Activated T-helper 17 cell treated with anti-CD3 and anti-CD28 coated beads, Interleukin-2, amount 50 U/mL, for 72 hours (primary cell): ENCODE measurements around the gene FRMD4B. TPM values are rescaled to one million over a fixed set of nuclear protein-coding genes. Genes with fewer than 3 reads are reported as not detected.
"Not testable (repeated sequence)": the region's sequence is repeated elsewhere in the genome, so short reads cannot be mapped to it uniquely, and the experiment has no call there.

Source experiments
- ATAC-seq: fragments of 150-1000 bp; cut with Tn5 transposase; replicated peaks from 2 replicates; pipeline ENCODE4 v1.10.0; 2021; ENCODE audit warnings: mild to moderate bottlenecking, moderate library complexity
- H3K27ac Mint-ChIP-seq: one replicate; pipeline ENCODE4 v1.8.0; 2022; ENCODE audit warnings: mixed read lengths
- H3K27me3 Mint-ChIP-seq: one replicate; pipeline ENCODE4 v1.8.0; 2022; ENCODE audit warnings: mixed read lengths
- H3K36me3 Mint-ChIP-seq: one replicate; pipeline ENCODE4 v1.8.0; 2022; ENCODE audit warnings: low read depth, mild to moderate bottlenecking, mixed read lengths
- H3K4me1 Mint-ChIP-seq: one replicate; pipeline ENCODE4 v1.8.0; 2022; ENCODE audit warnings: mixed read lengths
- H3K4me3 Mint-ChIP-seq: one replicate; pipeline ENCODE4 v1.8.0; 2022; ENCODE audit warnings: mild to moderate bottlenecking, mixed read lengths
- H3K9me3 Mint-ChIP-seq: one replicate; pipeline ENCODE4 v1.8.0; 2022; ENCODE audit warnings: mixed read lengths
- total RNA-seq, 2 donors: library from RNA; stranded (reverse); gene quantifications; one replicate each; pipeline ENCODE4 v1.2.3, GENCODE V29; 2022

Gene FRMD4B
- total RNA-seq, 2 donors from 2014 or later = 16.6 to 49.0 TPM

DNA sequence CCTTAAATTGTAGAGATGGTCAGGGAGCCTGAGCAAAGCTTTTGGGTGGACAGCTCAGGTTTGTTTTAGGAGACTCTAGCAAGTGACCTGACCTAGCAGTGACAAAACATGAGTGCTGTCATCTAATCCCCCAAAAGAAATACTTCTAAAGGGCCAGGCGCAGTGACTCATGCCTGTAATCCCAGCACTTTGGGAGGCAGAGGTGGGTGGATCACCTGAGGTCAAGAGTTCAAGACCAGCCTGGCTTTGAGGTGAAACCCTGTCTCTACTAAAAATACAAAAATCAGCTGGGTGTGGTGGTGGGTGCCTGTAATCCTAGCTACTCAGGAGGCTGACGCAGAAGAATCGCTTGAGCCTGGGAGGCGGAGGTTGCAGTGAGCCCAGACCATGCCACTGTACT, 150.7 kb downstream of the FRMD4B start:
- not testable (repeated sequence) for H3K4me1 Mint-ChIP-seq, H3K27ac Mint-ChIP-seq, ATAC-seq, H3K4me3 Mint-ChIP-seq, H3K36me3 Mint-ChIP-seq, H3K9me3 Mint-ChIP-seq, H3K27me3 Mint-ChIP-seq

GRCh38 chr3:69232482-69232881, 153.4 kb downstream of the FRMD4B start:
- ATAC-seq = no peak
- Mint-ChIP-seq H3K4me1 (no peaks in the 10 kb centered on the region), H3K4me3 (no peak overlapping the region), H3K27me3 (no peaks in the 10 kb centered on the region), H3K27ac (no peak overlapping the region), H3K9me3 (no peaks in the 10 kb centered on the region), H3K36me3 (no peaks in the 10 kb centered on the region)

DNA sequence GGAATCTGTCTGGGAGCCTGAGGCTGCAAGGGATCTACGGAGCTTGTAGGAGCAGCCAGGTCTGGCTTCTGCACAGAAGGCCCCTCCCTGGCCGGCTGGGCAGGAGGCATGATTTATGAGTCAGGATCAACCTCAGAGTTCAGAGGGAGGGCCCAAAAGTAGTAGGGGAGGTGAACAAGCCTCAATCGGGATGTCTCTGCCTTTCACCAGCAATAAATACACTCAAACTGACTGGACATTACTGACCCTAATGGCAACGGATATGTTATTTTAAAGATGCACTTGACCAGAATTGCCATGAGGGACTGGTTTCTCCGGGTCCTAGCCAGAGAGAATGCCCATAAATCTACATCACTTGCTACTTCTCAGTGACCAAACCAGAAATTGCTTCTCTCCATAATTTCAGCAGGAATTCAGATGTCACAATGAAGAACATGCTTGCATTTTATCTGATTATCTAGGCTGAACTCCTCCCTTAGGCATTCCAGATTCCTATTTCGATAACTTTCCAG, 153.9 kb downstream of the FRMD4B start:
- Mint-ChIP-seq H3K27me3 (no peaks in the 10 kb centered on the region), H3K4me3 (no peak overlapping the region), H3K27ac (no peak overlapping the region), H3K36me3 (no peaks in the 10 kb centered on the region), H3K9me3 (no peaks in the 10 kb centered on the region), H3K4me1 (no peaks in the 10 kb centered on the region)
- ATAC-seq = no peak

GRCh38 chr3:69226071-69226470, 159.8 kb downstream of the FRMD4B start:
- no peaks in the 10 kb centered on the region for H3K27me3 Mint-ChIP-seq
- H3K27ac Mint-ChIP-seq = no peak overlapping the region
- no peaks in the 10 kb centered on the region for H3K4me1 Mint-ChIP-seq
- no peak overlapping the region for H3K4me3 Mint-ChIP-seq
- ATAC-seq = no peak
- no peaks in the 10 kb centered on the region for H3K9me3 Mint-ChIP-seq
- no peaks in the 10 kb centered on the region for H3K36me3 Mint-ChIP-seq

- Mint-ChIP-seq H3K27me3 (no peaks in the 10 kb centered on the region), H3K36me3 (no peaks in the 10 kb centered on the region), H3K27ac (no peak overlapping the region), H3K4me1 (peaks cover 4% of the 10 kb centered on the region), H3K4me3 (no peak overlapping the region), H3K9me3 (no peaks in the 10 kb centered on the region)
- peak; percentile 76 for ATAC-seq
Measured at GRCh38 chr3:69219101-69219708, 166.7 kb downstream of the FRMD4B start.

DNA sequence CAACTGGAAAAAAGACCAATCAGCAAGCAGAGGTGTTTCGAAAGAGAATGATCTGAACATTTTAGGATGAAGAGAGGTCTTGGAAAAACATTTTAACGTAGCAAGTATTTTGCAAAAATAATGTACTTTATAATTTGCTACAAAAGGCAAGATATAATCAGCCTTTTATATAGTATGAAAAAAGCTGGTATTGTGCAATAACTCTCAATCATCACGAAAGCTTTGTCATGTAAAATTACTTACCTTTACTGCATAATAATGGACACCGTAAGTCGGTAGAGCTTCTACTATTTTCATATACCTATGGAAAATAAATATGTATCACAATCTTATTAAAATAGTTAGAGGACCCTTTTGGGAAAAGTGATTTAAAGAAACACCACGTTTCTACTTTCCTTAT, 167.8 kb downstream of the FRMD4B start:
- no peak overlapping the region for H3K4me3 Mint-ChIP-seq
- no peak overlapping the region for H3K27ac Mint-ChIP-seq
- ATAC-seq = no peak
- peaks cover 9% of the 10 kb centered on the region for H3K4me1 Mint-ChIP-seq
- H3K9me3 Mint-ChIP-seq = no peaks in the 10 kb centered on the region
- H3K36me3 Mint-ChIP-seq = no peaks in the 10 kb centered on the region
- H3K27me3 Mint-ChIP-seq = no peaks in the 10 kb centered on the region

- H3K36me3 Mint-ChIP-seq = no peaks in the 10 kb centered on the region
- H3K9me3 Mint-ChIP-seq = no peaks in the 10 kb centered on the region
- H3K27ac Mint-ChIP-seq = no peak overlapping the region
- no peaks in the 10 kb centered on the region for H3K27me3 Mint-ChIP-seq
- no peak overlapping the region for H3K4me3 Mint-ChIP-seq
- H3K4me1 Mint-ChIP-seq = peaks cover 14% of the 10 kb centered on the region
- no peak for ATAC-seq
Measured at GRCh38 chr3:69216981-69217380, 168.9 kb downstream of the FRMD4B start.

DNA sequence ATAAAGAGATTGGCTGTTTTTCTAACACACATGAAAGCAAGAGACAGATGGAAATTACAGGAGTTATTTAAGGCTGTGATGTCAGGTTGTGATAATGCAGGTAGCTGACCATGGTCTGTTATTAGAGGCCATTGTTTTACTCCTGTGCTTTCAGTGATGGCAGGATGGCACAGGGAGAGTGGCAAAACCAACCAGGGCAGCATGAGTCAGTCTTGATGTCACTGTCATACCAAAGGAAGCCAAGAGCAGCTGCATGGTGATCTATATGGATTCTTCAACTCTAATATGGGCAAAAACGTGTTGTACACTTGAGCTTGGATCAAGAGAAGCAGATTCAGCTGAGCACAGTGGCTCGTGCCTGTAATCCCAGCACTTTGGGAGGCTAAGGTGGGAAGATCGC, 171.6 kb downstream of the FRMD4B start:
- H3K36me3 Mint-ChIP-seq = no peaks in the 10 kb centered on the region
- peak; percentile 51 for ATAC-seq

DNA sequence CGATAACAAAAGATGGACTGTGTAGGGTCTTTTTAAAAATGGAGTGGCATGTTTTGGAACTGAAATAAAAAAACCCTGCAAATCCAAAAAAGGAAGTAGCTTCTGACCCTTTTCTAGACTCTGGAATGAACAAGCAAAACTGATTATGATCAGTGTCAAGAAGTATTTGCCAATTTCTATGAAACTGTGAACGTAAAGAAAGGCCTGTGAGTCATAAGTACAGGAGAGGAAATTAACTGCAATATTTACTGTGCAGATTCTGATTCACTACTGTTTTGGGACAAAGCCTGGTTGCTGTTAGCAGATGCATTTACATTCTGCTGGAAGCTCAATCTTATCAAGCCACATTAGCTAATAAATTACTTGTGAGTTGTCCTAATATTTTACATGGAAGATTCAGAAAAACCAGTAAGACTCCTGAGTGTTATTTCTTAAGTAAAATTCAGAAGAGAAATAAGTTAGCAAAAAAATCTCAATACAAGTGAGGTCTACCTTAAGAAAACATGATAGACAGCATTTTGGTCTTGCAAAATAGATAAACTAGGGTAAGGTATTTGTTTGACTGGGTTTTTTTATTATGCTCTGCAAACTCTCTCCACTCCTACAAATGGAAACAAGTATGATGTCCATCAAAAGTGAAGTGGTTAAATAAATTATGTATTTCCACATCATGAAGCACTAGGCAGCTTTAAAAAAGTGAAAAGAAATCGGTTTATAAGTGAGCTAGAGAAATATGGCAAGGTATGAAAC, 173.3 kb downstream of the FRMD4B start:
- Mint-ChIP-seq H3K27ac (peak overlapping the region; percentile 90), H3K4me3 (peak overlapping the region; percentile 51), H3K9me3 (no peaks in the 10 kb centered on the region), H3K4me1 (peaks cover 19% of the 10 kb centered on the region), H3K36me3 (no peaks in the 10 kb centered on the region), H3K27me3 (no peaks in the 10 kb centered on the region)
- peak; percentile 96 for ATAC-seq

More for the DNA sequence above, 171.6 kb downstream of the FRMD4B start:
- peaks cover 19% of the 10 kb centered on the region for H3K4me1 Mint-ChIP-seq
- no peaks in the 10 kb centered on the region for H3K9me3 Mint-ChIP-seq
- no peaks in the 10 kb centered on the region for H3K27me3 Mint-ChIP-seq
- H3K27ac Mint-ChIP-seq = peak overlapping the region; percentile 31
- no peak overlapping the region for H3K4me3 Mint-ChIP-seq

- H3K27me3 Mint-ChIP-seq = no peaks in the 10 kb centered on the region
- H3K4me3 Mint-ChIP-seq = no peak overlapping the region
- H3K9me3 Mint-ChIP-seq = no peaks in the 10 kb centered on the region
- no peak for ATAC-seq
- H3K27ac Mint-ChIP-seq = no peak overlapping the region
- peaks cover 5% of the 10 kb centered on the region for H3K36me3 Mint-ChIP-seq
- peaks cover 25% of the 10 kb centered on the region for H3K4me1 Mint-ChIP-seq
Measured at GRCh38 chr3:69210068-69210730, 175.7 kb downstream of the FRMD4B start.

GRCh38 chr3:69209413-69209812, 176.5 kb downstream of the FRMD4B start:
- no peaks in the 10 kb centered on the region for H3K9me3 Mint-ChIP-seq
- no peak overlapping the region for H3K4me3 Mint-ChIP-seq
- no peaks in the 10 kb centered on the region for H3K27me3 Mint-ChIP-seq
- H3K36me3 Mint-ChIP-seq = peaks cover 5% of the 10 kb centered on the region
- H3K27ac Mint-ChIP-seq = no peak overlapping the region
- no peak for ATAC-seq
- H3K4me1 Mint-ChIP-seq = peaks cover 30% of the 10 kb centered on the region

GRCh38 chr3:69207031-69207430, 178.9 kb downstream of the FRMD4B start:
- ATAC-seq = no peak
- Mint-ChIP-seq H3K4me3 (peak overlapping the region; percentile 79), H3K27me3 (no peaks in the 10 kb centered on the region), H3K36me3 (peaks cover 5% of the 10 kb centered on the region), H3K4me1 (peaks cover 30% of the 10 kb centered on the region), H3K27ac (peak overlapping the region; percentile 89), H3K9me3 (no peaks in the 10 kb centered on the region)

DNA sequence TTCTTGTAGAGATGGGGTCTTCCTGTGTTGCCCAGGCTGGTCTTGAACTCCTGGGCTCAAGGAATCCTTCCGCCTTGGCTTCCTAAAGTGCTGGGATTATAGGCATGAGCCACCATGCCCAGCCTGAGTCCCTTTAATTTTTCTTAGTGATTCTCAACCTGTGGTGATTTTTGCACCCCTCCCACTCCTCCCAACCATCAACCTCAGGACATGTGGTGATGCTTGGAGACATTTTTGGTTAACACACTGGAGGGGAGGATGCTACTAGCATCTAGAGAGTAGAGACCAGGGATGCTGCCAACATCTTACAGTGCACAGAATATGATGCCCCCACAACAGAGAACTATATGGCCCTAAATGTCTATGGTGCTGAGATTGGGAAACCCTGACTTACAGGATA, 180.5 kb downstream of the FRMD4B start:
- Mint-ChIP-seq H3K36me3 (peaks cover 5% of the 10 kb centered on the region), H3K4me3 (peak overlapping the region; percentile 79), H3K27me3 (no peaks in the 10 kb centered on the region), H3K4me1 (peaks cover 25% of the 10 kb centered on the region), H3K9me3 (no peaks in the 10 kb centered on the region), H3K27ac (peak overlapping the region; percentile 89)
- ATAC-seq = peak; percentile 9

GRCh38 chr3:69204315-69204957, 181.5 kb downstream of the FRMD4B start:
- H3K36me3 Mint-ChIP-seq = peaks cover 5% of the 10 kb centered on the region
- H3K27ac Mint-ChIP-seq = peak overlapping the region; percentile 96
- no peaks in the 10 kb centered on the region for H3K9me3 Mint-ChIP-seq
- peak overlapping the region; percentile 79 for H3K4me3 Mint-ChIP-seq
- H3K4me1 Mint-ChIP-seq = peaks cover 25% of the 10 kb centered on the region
- ATAC-seq = peak; percentile 73
- H3K27me3 Mint-ChIP-seq = no peaks in the 10 kb centered on the region
